H9 (cell line): ENCODE measurements around the gene PTPN12. TPM values are rescaled to one million over a fixed set of nuclear protein-coding genes. Genes with fewer than 3 reads are reported as not detected.

Experiments
- DNase-seq: peaks from one replicate; pipeline ENCODE4 v3.0.0-alpha.2; 2017
- H2AFZ ChIP-seq: one replicate; pipeline ENCODE4 v1.6.1; 2013; ENCODE audit warnings: mild to moderate bottlenecking, low read length, control low read depth, moderate library complexity
- H2AK5ac ChIP-seq: 2 replicates; pipeline ENCODE4 v1.6.1; 2013; ENCODE audit warnings: low read length, control low read depth, mixed read lengths; ENCODE audit not compliant: insufficient read length
- H2BK120ac ChIP-seq: one replicate; pipeline ENCODE4 v1.6.1; 2013; ENCODE audit warnings: low read depth, mild to moderate bottlenecking, low read length, control low read depth, inconsistent platforms; ENCODE audit not compliant: poor library complexity, severe bottlenecking
- H2BK12ac ChIP-seq: 2 replicates; pipeline ENCODE4 v1.6.1; 2013; ENCODE audit warnings: low read length, control low read depth, mixed read lengths, low read depth; ENCODE audit not compliant: insufficient read length
- H2BK15ac ChIP-seq: 2 replicates; pipeline ENCODE4 v1.6.1; 2013; ENCODE audit warnings: low read depth, low read length, control low read depth
- H2BK20ac ChIP-seq: one replicate; pipeline ENCODE4 v1.6.1; 2013; ENCODE audit warnings: low read depth, mild to moderate bottlenecking, low read length, control low read depth, inconsistent platforms; ENCODE audit not compliant: poor library complexity, severe bottlenecking
- H2BK5ac ChIP-seq: 2 replicates; pipeline ENCODE4 v1.6.1; 2013; ENCODE audit warnings: low read length, control low read depth, mixed read lengths; ENCODE audit not compliant: insufficient read length
- H3K14ac ChIP-seq: 2 replicates; pipeline ENCODE4 v1.6.1; 2013; ENCODE audit warnings: low read length, control low read depth; ENCODE audit not compliant: insufficient read depth
- H3K18ac ChIP-seq: 2 replicates; pipeline ENCODE4 v1.6.1; 2013; ENCODE audit warnings: low read depth, mild to moderate bottlenecking, mixed read lengths, low read length, control low read depth; ENCODE audit not compliant: insufficient read length
- H3K23ac ChIP-seq: 2 replicates; pipeline ENCODE4 v1.6.1; 2013; ENCODE audit warnings: low read length, control low read depth, mixed read lengths, low read depth; ENCODE audit not compliant: insufficient read length
- H3K23me2 ChIP-seq: 2 replicates; pipeline ENCODE4 v1.6.1; 2013; ENCODE audit warnings: low read depth, mild to moderate bottlenecking, mixed read lengths, low read length, control low read depth; ENCODE audit not compliant: insufficient read length, poor library complexity, severe bottlenecking
- H3K27ac ChIP-seq: 2 replicates; pipeline ENCODE4 v1.5.1; 2013; ENCODE audit warnings: low read length, control low read depth, mixed read lengths, low read depth; ENCODE audit not compliant: insufficient read length
- H3K27me3 ChIP-seq: 2 replicates; pipeline ENCODE4 v1.6.1; 2013; ENCODE audit warnings: low read length, control low read depth, inconsistent platforms; ENCODE audit not compliant: insufficient read depth
- H3K4ac ChIP-seq: 2 replicates; pipeline ENCODE4 v1.6.1; 2013; ENCODE audit warnings: low read depth, mild to moderate bottlenecking, control low read depth, inconsistent platforms, low read length, moderate library complexity
- H3K4me1 ChIP-seq: 2 replicates; pipeline ENCODE4 v1.6.1; 2013; ENCODE audit warnings: low read length, control low read depth, inconsistent platforms; ENCODE audit not compliant: insufficient read depth
- H3K4me2 ChIP-seq: 2 replicates; pipeline ENCODE4 v1.6.1; 2013; ENCODE audit warnings: low read length, control low read depth, mixed read lengths; ENCODE audit not compliant: insufficient read length, insufficient read depth
- H3K56ac ChIP-seq: 2 replicates; pipeline ENCODE4 v1.6.1; 2013; ENCODE audit warnings: low read depth, mild to moderate bottlenecking, mixed read lengths, low read length, control low read depth; ENCODE audit not compliant: insufficient read length
- H3K79me1 ChIP-seq: 2 replicates; pipeline ENCODE4 v1.6.1; 2013; ENCODE audit warnings: low read depth, mild to moderate bottlenecking, moderate library complexity, low read length, control low read depth, inconsistent platforms; ENCODE audit not compliant: insufficient read depth, poor library complexity, severe bottlenecking
- H3K79me2 ChIP-seq: 2 replicates; pipeline ENCODE4 v1.6.1; 2013; ENCODE audit warnings: low read length, control low read depth, inconsistent platforms; ENCODE audit not compliant: insufficient read depth
- H3K9ac ChIP-seq: 2 replicates; pipeline ENCODE4 v1.6.1; 2013; ENCODE audit warnings: low read length, control low read depth, mixed read lengths; ENCODE audit not compliant: insufficient read length; ENCODE audit errors: extremely low read depth
- H3K9me3 ChIP-seq: one replicate; pipeline ENCODE4 v1.6.1; 2013; ENCODE audit warnings: low read depth, low read length, inconsistent platforms; ENCODE audit not compliant: control insufficient read depth
- H3T11ph ChIP-seq: one replicate; pipeline ENCODE4 v1.6.1; 2013; ENCODE audit warnings: mild to moderate bottlenecking, low read length, control low read depth, inconsistent platforms
- H4K20me1 ChIP-seq: one replicate; pipeline ENCODE4 v1.6.1; 2013; ENCODE audit not compliant: control insufficient read depth, insufficient read length, insufficient read depth
- H4K5ac ChIP-seq: 2 replicates; pipeline ENCODE4 v1.6.1; 2013; ENCODE audit warnings: low read depth, mild to moderate bottlenecking, mixed read lengths, low read length, control low read depth; ENCODE audit not compliant: insufficient read length
- H4K8ac ChIP-seq: replicated peaks from 2 replicates; pipeline ENCODE4 v1.6.1; 2013; ENCODE audit warnings: low read length, control low read depth, mixed read lengths, low read depth; ENCODE audit not compliant: insufficient read length
- H4K91ac ChIP-seq: 2 replicates; pipeline ENCODE4 v1.6.1; 2013; ENCODE audit warnings: low read depth, mild to moderate bottlenecking, moderate library complexity, mixed read lengths, low read length, control low read depth; ENCODE audit not compliant: insufficient read length
- H3K27ac Mint-ChIP-seq, 3 experiments: 2 replicates in 2 of 3; 3 replicates in 1 of 3; pipeline ENCODE4 v1.8.0; 2020 to 2021; ENCODE audit warnings: mixed read lengths in 3 of 3, mild to moderate bottlenecking in 1 of 3, moderate library complexity in 1 of 3
- H3K27me3 Mint-ChIP-seq: 2 replicates; pipeline ENCODE4 v1.8.0; 2021; ENCODE audit warnings: low read depth, mild to moderate bottlenecking, moderate library complexity, mixed read lengths
- H3K36me3 Mint-ChIP-seq, 3 experiments: 2 replicates in 2 of 3; 3 replicates in 1 of 3; pipeline ENCODE4 v1.8.0; 2020 to 2021; ENCODE audit warnings: low read depth in 3 of 3, mixed read lengths in 3 of 3; ENCODE audit not compliant: insufficient read depth in 1 of 3
- H3K4me1 Mint-ChIP-seq, 2 experiments: 2 replicates each; pipeline ENCODE4 v1.8.0; 2020; ENCODE audit warnings: mixed read lengths in 2 of 2
- H3K4me3 Mint-ChIP-seq, 2 experiments: 2 replicates in 1 of 2; 3 replicates in 1 of 2; pipeline ENCODE4 v1.8.0; 2020 to 2021; ENCODE audit warnings: mild to moderate bottlenecking in 2 of 2, mixed read lengths in 2 of 2, moderate library complexity in 1 of 2
- H3K9me3 Mint-ChIP-seq, 2 experiments: 2 replicates in 1 of 2; 3 replicates in 1 of 2; pipeline ENCODE4 v1.8.0; 2020; ENCODE audit warnings: mild to moderate bottlenecking in 2 of 2, mixed read lengths in 2 of 2, moderate library complexity in 1 of 2
- total RNA-seq: library from RNA; stranded (reverse); gene quantifications from 2 replicates; pipeline ENCODE4 v1.2.1, GENCODE V29; 2021
- TF ChIP-seq, protein P1 (sequence below): fragments of 200-600 bp; sonication (generic); conservative IDR thresholded peaks from 3 replicates; pipeline ENCODE4 v1.8.0; 2021; ENCODE audit warnings: antibody characterized with exemption, mild to moderate bottlenecking

The PTPN12 gene
- total RNA-seq, 1 experiment from 2014 or later = 128 TPM

DNA sequence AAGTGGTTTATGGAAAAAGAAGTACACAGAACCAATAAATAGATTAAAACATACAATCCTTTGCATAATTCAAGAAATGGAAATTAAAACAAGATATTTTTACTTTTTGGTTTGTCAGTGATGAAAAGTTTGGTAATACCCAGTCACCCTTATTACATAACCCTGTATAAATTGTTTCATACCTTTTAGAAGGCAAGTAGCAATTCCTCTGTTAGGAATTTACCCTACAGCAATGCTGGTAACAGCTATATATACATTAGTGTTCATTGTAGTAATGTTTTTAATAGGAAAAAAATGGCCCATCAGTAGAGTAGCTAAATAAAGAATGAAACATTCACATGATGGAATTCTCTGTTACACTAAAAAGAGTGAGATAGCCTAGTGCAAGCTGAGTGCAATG is 42.7 kb downstream of the PTPN12 start:
- Histone ChIP-seq H2BK120ac (no peak overlapping the region), H4K91ac (no peak overlapping the region), H3K23ac (no peak overlapping the region), H2AFZ (no peak overlapping the region), H3K56ac (no peak overlapping the region), H4K5ac (no peak overlapping the region), H3K79me2 (no peaks in the 10 kb centered on the region), H2BK12ac (no peak overlapping the region), H2BK20ac (no peak overlapping the region), H2BK5ac (no peak overlapping the region), H3K27ac (no peak overlapping the region), H3K79me1 (peaks cover 8% of the 10 kb centered on the region), H2AK5ac (no peak overlapping the region), H3T11ph (no peak overlapping the region), H3K9me3 (no peaks in the 10 kb centered on the region), H3K14ac (no peak overlapping the region), H4K20me1 (no peaks in the 10 kb centered on the region), H3K23me2 (no peaks in the 10 kb centered on the region), H3K9ac (no peak overlapping the region), H3K4me1 (no peaks in the 10 kb centered on the region), H4K8ac (no peak overlapping the region), H3K4ac (no peak overlapping the region), H3K18ac (no peak overlapping the region), H2BK15ac (no peak overlapping the region), H3K27me3 (no peaks in the 10 kb centered on the region), H3K4me2 (no peak overlapping the region)
- Mint-ChIP-seq H3K36me3 (peaks cover 6 to 38% (median 28%) of the 10 kb centered on the region in 3 experiments; a peak in 6 of 7 replicates), H3K27ac (0 out of 7 replicates have a peak overlapping the region, but pooled peaks of 1 of the 3 experiments have one; percentile 23), H3K27me3 (no peaks in the 10 kb centered on the region), H3K4me3 (no peak overlapping the region), H3K4me1 (no peaks in the 10 kb centered on the region), H3K9me3 (no peaks in the 10 kb centered on the region)
- TF ChIP-seq, protein P1, sequence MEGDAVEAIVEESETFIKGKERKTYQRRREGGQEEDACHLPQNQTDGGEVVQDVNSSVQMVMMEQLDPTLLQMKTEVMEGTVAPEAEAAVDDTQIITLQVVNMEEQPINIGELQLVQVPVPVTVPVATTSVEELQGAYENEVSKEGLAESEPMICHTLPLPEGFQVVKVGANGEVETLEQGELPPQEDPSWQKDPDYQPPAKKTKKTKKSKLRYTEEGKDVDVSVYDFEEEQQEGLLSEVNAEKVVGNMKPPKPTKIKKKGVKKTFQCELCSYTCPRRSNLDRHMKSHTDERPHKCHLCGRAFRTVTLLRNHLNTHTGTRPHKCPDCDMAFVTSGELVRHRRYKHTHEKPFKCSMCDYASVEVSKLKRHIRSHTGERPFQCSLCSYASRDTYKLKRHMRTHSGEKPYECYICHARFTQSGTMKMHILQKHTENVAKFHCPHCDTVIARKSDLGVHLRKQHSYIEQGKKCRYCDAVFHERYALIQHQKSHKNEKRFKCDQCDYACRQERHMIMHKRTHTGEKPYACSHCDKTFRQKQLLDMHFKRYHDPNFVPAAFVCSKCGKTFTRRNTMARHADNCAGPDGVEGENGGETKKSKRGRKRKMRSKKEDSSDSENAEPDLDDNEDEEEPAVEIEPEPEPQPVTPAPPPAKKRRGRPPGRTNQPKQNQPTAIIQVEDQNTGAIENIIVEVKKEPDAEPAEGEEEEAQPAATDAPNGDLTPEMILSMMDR = no peak
- no peak for DNase-seq
